A673 (cell line): ENCODE measurements around the gene MRPL38. TPM values are rescaled to one million over a fixed set of nuclear protein-coding genes. Genes with fewer than 3 reads are reported as not detected.

Experiments
- BruUV-seq: library from RNA; stranded (reverse); fragments of 400-500 nt; replicated peaks from 2 replicates; lab custom pipeline; 2021; lab: Mats Ljungman, UMichigan
- CTCF ChIA-PET: fragments of 300-600 bp; sonication (Branson Sonifier 250); formaldehyde crosslinking; loops from one replicate; lab custom pipeline; 2022; ENCODE audit warnings: antibody characterized with exemption; lab: Charles Lee
- POLR2A ChIA-PET: fragments of 300-600 bp; sonication (Branson Sonifier 250); formaldehyde crosslinking; loops from one replicate; lab custom pipeline; 2022; ENCODE audit warnings: antibody characterized with exemption; ENCODE audit not compliant: low non-redundant PET; lab: Charles Lee
- DNase-seq: peaks from one replicate; pipeline ENCODE4 v3.0.0-alpha.2; 2015; ENCODE audit warnings: low spot score
- H3K27ac ChIP-seq: fragments of 200-600 bp; sonication (generic); 2 replicates; pipeline ENCODE4 v1.5.1; 2016; ENCODE audit warnings: mixed run types, low read depth, mild to moderate bottlenecking, mixed read lengths, antibody characterized with exemption, low read length; ENCODE audit not compliant: poor library complexity, severe bottlenecking
- H3K27me3 ChIP-seq: fragments of 200-600 bp; sonication (generic); replicated peaks from 2 replicates; pipeline ENCODE4 v1.6.1; 2017; ENCODE audit warnings: mixed run types, low read depth, mild to moderate bottlenecking, mixed read lengths, antibody characterized with exemption, low read length; ENCODE audit not compliant: insufficient read depth, poor library complexity
- H3K36me3 ChIP-seq: fragments of 200-600 bp; sonication (generic); 2 replicates; pipeline ENCODE4 v1.6.1; 2016; ENCODE audit warnings: mixed run types, mild to moderate bottlenecking, mixed read lengths, antibody characterized with exemption, low read length; ENCODE audit not compliant: insufficient read depth, poor library complexity, severe bottlenecking
- H3K4me1 ChIP-seq: fragments of 200-600 bp; sonication (generic); 2 replicates; pipeline ENCODE4 v1.6.1; 2017; ENCODE audit warnings: mixed run types, mild to moderate bottlenecking, mixed read lengths, antibody characterized with exemption, low read length; ENCODE audit not compliant: insufficient read depth, poor library complexity, severe bottlenecking
- H3K4me3 ChIP-seq: fragments of 200-600 bp; sonication (generic); 2 replicates; pipeline ENCODE4 v1.5.1; 2016; ENCODE audit warnings: low read depth, mixed run types, mild to moderate bottlenecking, mixed read lengths, low read length; ENCODE audit not compliant: poor library complexity, severe bottlenecking
- H3K9me3 ChIP-seq: fragments of 200-600 bp; sonication (generic); 2 replicates; pipeline ENCODE4 v1.6.1; 2016; ENCODE audit warnings: mixed run types, low read depth, mild to moderate bottlenecking, mixed read lengths, antibody characterized with exemption, low read length; ENCODE audit not compliant: poor library complexity, severe bottlenecking
- CTCF ChIP-seq: fragments of 300-800, 200-600 bp; sonication (generic); conservative IDR thresholded peaks from 2 replicates; pipeline ENCODE4 v1.5.1; 2017; ENCODE audit warnings: low read depth, mild to moderate bottlenecking, antibody characterized with exemption, low read length, moderate library complexity, mixed read lengths
- EZH2 ChIP-seq: fragments of 200-600 bp; sonication (generic); IDR thresholded peaks from 2 replicates; pipeline ENCODE4 v1.6.1; 2017; ENCODE audit warnings: borderline replicate concordance, low read depth, mild to moderate bottlenecking, mixed read lengths, antibody characterized with exemption, low read length; ENCODE audit not compliant: poor library complexity, severe bottlenecking
- intact Hi-C: fragments of 100-400 bp; cut with micrococcal nuclease; formaldehyde crosslinking; loops from one replicate; pipeline ENCODE4 v1.10.0; 2022; ENCODE audit not compliant: unreplicated experiment
- total RNA-seq: library from RNA; stranded (reverse); gene quantifications from 2 replicates; pipeline ENCODE4 v1.2.3, GENCODE V29; 2021

Gene MRPL38
- total RNA-seq, 1 experiment from 2014 or later, result 167 TPM

- intact Hi-C loops, result no loop called here
- TF ChIP-seq EZH2, result no peak
- TF ChIP-seq CTCF, result no peak
- DNase-seq, result no peak
- ChIA-PET CTCF (no interaction called here), POLR2A (no interaction called here)
- no TSS peak for BruUV-seq
- no peak overlapping the region for H3K4me3 ChIP-seq
- no peaks in the 10 kb centered on the region for H3K9me3 ChIP-seq
- H3K36me3 ChIP-seq, result peaks cover 15% of the 10 kb centered on the region
- no peaks in the 10 kb centered on the region for H3K27me3 ChIP-seq
- no peaks in the 10 kb centered on the region for H3K4me1 ChIP-seq
- no peak overlapping the region for H3K27ac ChIP-seq
Observed at GRCh38 chr17:75917917-75918445, 13.3 kb upstream of the MRPL38 start.

- no TSS peak for BruUV-seq
- no peak overlapping the region for H3K27ac ChIP-seq
- no peak for DNase-seq
- H3K36me3 ChIP-seq, result peaks cover 11% of the 10 kb centered on the region
- TF ChIP-seq CTCF (no peak), EZH2 (no peak)
- H3K4me1 ChIP-seq, result no peaks in the 10 kb centered on the region
- intact Hi-C loops, result no loop called here
- no peaks in the 10 kb centered on the region for H3K27me3 ChIP-seq
- H3K9me3 ChIP-seq, result no peaks in the 10 kb centered on the region
- H3K4me3 ChIP-seq, result no peak overlapping the region
- ChIA-PET POLR2A (no interaction called here), CTCF (no interaction called here)
Observed at GRCh38 chr17:75917141-75917916, 12.6 kb upstream of the MRPL38 start.

GRCh38 chr17:75915268-75915667 is 10.6 kb upstream of the MRPL38 start:
- ChIA-PET CTCF (no interaction called here), POLR2A (no interaction called here)
- no TSS peak for BruUV-seq
- intact Hi-C loops, result no loop called here
- DNase-seq, result no peak
- Histone ChIP-seq H3K4me3 (no peak overlapping the region), H3K4me1 (no peaks in the 10 kb centered on the region), H3K9me3 (no peaks in the 10 kb centered on the region), H3K27me3 (no peaks in the 10 kb centered on the region), H3K27ac (no peak overlapping the region), H3K36me3 (peaks cover 15% of the 10 kb centered on the region)
- no peak for TF ChIP-seq EZH2
- TF ChIP-seq CTCF, result no peak
